Aortic smooth muscle cell (primary cell): ENCODE data around the gene FCGR3A. TPM values are rescaled to one million over a fixed set of nuclear protein-coding genes. Genes with fewer than 3 reads are reported as not detected.

Source experiments
- total RNA-seq: library from RNA; depleted of rRNA; stranded (reverse); fragments of >200 nt; gene quantifications from 2 replicates; pipeline ENCODE4 v1.2.3, GENCODE V29; 2014

Gene FCGR3A
- not detected in 2 replicates for total RNA-seq

DNA sequence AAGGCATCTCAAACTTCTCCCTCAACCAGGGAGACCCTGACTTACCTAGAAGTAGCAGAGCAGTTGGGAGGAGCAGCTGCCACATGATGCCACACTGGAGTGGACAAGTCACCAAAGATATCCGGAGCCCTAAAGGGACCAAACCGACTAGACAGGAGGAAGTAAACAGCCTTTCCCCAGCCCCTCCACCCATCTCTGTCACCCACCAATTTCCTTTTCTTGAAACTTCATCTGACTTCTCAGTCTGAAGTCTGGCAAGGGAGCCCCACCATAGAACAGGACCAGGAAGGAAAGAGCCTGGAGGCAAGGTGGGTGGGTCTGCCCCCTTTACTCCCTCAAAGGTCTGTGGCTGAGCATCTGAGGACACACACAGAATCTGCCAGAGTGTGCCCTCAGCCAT, at the start of gene FCGR3A:
TSS of gene FCGR3A (minus strand) at position 167 of the 400 bp plus-strand sequence. CDS start at position 85, 82 bp downstream.

DNA sequence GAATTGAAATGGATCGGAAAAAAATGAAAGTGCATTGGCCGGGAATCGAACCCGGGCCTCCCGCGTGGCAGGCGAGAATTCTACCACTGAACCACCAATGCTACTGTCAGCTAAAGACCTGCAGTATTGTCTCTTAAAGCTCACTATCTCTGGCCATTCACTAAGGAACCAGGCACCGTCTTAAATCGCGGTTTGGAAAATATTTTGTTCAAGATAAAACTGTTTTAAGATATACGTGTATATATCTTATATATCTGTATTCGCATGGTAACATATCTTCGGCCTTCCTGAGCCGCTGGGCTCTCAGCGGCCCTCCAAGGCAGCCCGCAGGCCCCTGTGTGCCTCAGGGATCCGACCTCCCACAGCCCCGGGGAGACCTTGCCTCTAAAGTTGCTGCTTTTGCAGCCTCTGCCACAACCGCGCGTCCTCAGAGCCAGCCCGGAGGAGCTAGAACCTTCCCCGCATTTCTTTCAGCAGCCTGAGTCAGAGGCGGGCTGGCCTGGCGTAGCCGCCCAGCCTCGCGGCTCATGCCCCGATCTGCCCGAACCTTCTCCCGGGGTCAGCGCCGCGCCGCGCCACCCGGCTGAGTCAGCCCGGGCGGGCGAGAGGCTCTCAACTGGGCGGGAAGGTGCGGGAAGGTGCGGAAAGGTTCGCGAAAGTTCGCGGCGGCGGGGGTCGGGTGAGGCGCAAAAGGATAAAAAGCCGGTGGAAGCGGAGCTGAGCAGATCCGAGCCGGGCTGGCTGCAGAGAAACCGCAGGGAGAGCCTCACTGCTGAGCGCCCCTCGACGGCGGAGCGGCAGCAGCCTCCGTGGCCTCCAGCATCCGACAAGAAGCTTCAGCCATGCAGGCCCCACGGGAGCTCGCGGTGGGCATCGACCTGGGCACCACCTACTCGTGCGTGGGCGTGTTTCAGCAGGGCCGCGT, 25.5 kb downstream of the FCGR3A start, which contains the start of gene HSPA6:
TSS of gene HSPA6 (plus strand) at position 724 of the 925 bp plus-strand sequence. CDS start at position 843, 119 bp downstream.

Other genes starting within 250 kb of the FCGR3A start
- gene MPZ, start 239.8 kb downstream of the FCGR3A start, total RNA-seq, result 1.6 and 1.7 TPM in 2 replicates
- 18.9 and 24.4 TPM in 2 replicates for gene SDHC, start 235.4 kb downstream of the FCGR3A start, total RNA-seq
- gene CFAP126, start 181.9 kb downstream of the FCGR3A start, total RNA-seq, result not detected in 2 replicates
- gene FCGR2A, start 44.4 kb downstream of the FCGR3A start, total RNA-seq, result 0.26 and 0.87 TPM in 2 replicates
- 0.26 and 0.62 TPM in 2 replicates for gene HSPA6, start 25.3 kb downstream of the FCGR3A start, total RNA-seq
- gene FCGR3B, start 81.4 kb upstream of the FCGR3A start, total RNA-seq, result 0.26 TPM in 1 of 2 replicates, not detected in the other
- gene FCGR2B, start 113.3 kb upstream of the FCGR3A start, total RNA-seq, result not detected in 2 replicates
- 0.25 and 0.66 TPM in 2 replicates for gene FCRLA, start 157.4 kb upstream of the FCGR3A start, total RNA-seq
- gene FCRLB, start 171.7 kb upstream of the FCGR3A start, total RNA-seq, result 0.79 and 1.1 TPM in 2 replicates
- gene DUSP12, start 200.0 kb upstream of the FCGR3A start, total RNA-seq, result 31.1 and 32.4 TPM in 2 replicates
- 23.3 and 24.1 TPM in 2 replicates for gene ATF6, start 216.5 kb upstream of the FCGR3A start, total RNA-seq